Mesendoderm (in vitro differentiated cells): Measurements from ENCODE around the gene COPS3.
A peak's percentile ranks its signal among the peaks of the same experiment; 100 is the strongest.

Experiments used
- DNase-seq: peaks from one replicate; pipeline ENCODE4 v3.0.0; 2013
- H2AK5ac ChIP-seq: 2 replicates; pipeline ENCODE4 v1.6.1; 2013; ENCODE audit warnings: low read length, inconsistent platforms
- H2BK120ac ChIP-seq: 2 replicates; pipeline ENCODE4 v1.6.1; 2013; ENCODE audit warnings: low read depth, mild to moderate bottlenecking, low read length, moderate library complexity, mixed read lengths
- H2BK15ac ChIP-seq: replicated peaks from 2 replicates; pipeline ENCODE4 v1.6.1; 2013; ENCODE audit warnings: low read depth, mild to moderate bottlenecking, moderate library complexity
- H2BK5ac ChIP-seq: 2 replicates; pipeline ENCODE4 v1.6.1; 2013; ENCODE audit warnings: low read length, inconsistent platforms
- H3K18ac ChIP-seq: 2 replicates; pipeline ENCODE4 v1.6.1; 2013; ENCODE audit warnings: mild to moderate bottlenecking, low read length, mixed read lengths
- H3K23ac ChIP-seq: one replicate; pipeline ENCODE4 v1.6.1; 2013; ENCODE audit warnings: low read length
- H3K27ac ChIP-seq: 2 replicates; pipeline ENCODE4 v1.5.1; 2013; ENCODE audit warnings: low read depth, mild to moderate bottlenecking, inconsistent platforms, low read length, moderate library complexity
- H3K27me3 ChIP-seq: 2 replicates; pipeline ENCODE4 v1.6.1; 2013; ENCODE audit warnings: low read length, control low read depth, mild to moderate bottlenecking, inconsistent platforms; ENCODE audit not compliant: insufficient read depth, poor library complexity
- H3K36me3 ChIP-seq: 2 replicates; pipeline ENCODE4 v1.6.1; 2013; ENCODE audit warnings: low read length, inconsistent platforms; ENCODE audit not compliant: control insufficient read depth, insufficient read depth
- H3K4ac ChIP-seq: one replicate; pipeline ENCODE4 v1.6.1; 2013; ENCODE audit warnings: low read depth, mild to moderate bottlenecking, low read length, moderate library complexity
- H3K4me1 ChIP-seq: 2 replicates; pipeline ENCODE4 v1.6.1; 2013; ENCODE audit warnings: low read depth, low read length, inconsistent platforms; ENCODE audit not compliant: control insufficient read depth
- H3K4me2 ChIP-seq: 2 replicates; pipeline ENCODE4 v1.6.1; 2013; ENCODE audit warnings: low read length
- H3K4me3 ChIP-seq: 2 replicates; pipeline ENCODE4 v1.5.1; 2013; ENCODE audit warnings: mild to moderate bottlenecking, low read length
- H3K56ac ChIP-seq: one replicate; pipeline ENCODE4 v1.6.1; 2013; ENCODE audit warnings: low read length
- H3K79me1 ChIP-seq: 2 replicates; pipeline ENCODE4 v1.6.1; 2013; ENCODE audit warnings: low read length, inconsistent platforms
- H3K79me2 ChIP-seq: 2 replicates; pipeline ENCODE4 v1.6.1; 2013; ENCODE audit warnings: mild to moderate bottlenecking, low read length; ENCODE audit not compliant: control insufficient read depth, insufficient read depth
- H3K9ac ChIP-seq: 2 replicates; pipeline ENCODE4 v1.6.1; 2013; ENCODE audit warnings: low read length, inconsistent platforms
- H4K5ac ChIP-seq: one replicate; pipeline ENCODE4 v1.6.1; 2013; ENCODE audit warnings: low read length
- H4K8ac ChIP-seq: one replicate; pipeline ENCODE4 v1.6.1; 2013; ENCODE audit warnings: low read depth, mild to moderate bottlenecking, control low read depth, low read length, moderate library complexity
- WGBS: extraction: QIAGEN DNeasy Blood & Tissue Kit; methylation state at CpG from one replicate; pipeline ENCODE4 v1.1.7; 2013; ENCODE audit warnings: low lambda C conversion rate, missing lambda C conversion rate; ENCODE audit not compliant: insufficient coverage; ENCODE audit errors: extremely low coverage; 5-methylcytosine and 5-hydroxymethylcytosine counted together

The COPS3 gene

DNA sequence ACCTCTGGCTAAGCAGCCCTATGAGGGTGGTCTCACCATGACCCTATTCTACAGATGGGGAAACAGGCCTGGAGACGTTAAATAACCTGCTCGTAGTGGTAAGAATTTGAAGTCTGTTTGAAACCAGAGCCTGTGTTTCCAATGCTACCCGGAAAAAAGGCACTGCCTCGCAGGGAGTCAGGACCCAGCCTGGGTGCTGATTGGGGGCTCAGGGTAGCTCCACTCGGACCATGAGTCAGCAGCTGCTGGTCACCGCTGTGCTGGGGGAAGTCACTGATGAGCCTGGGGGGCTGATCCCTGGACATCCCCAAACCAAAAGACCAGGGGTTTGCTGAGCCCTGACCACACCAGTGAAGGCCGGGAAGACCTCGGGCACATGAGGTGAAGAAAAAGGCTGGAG, 65.5 kb downstream of the COPS3 start:
- no peak overlapping the region for H3K23ac ChIP-seq
- no peak overlapping the region for H2BK120ac ChIP-seq
- DNase-seq, result no peak
- H3K4me2 ChIP-seq, result no peak overlapping the region
- no peaks in the 10 kb centered on the region for H3K4me1 ChIP-seq
- H3K18ac ChIP-seq, result no peak overlapping the region
- no peak overlapping the region for H3K27ac ChIP-seq
- H3K36me3 ChIP-seq, result peaks cover 4% of the 10 kb centered on the region
- H3K4me3 ChIP-seq, result no peak overlapping the region
- no peak overlapping the region for H4K8ac ChIP-seq
- no peaks in the 10 kb centered on the region for H3K79me1 ChIP-seq
- H2BK5ac ChIP-seq, result no peak overlapping the region
- no peak overlapping the region for H2BK15ac ChIP-seq
- H3K56ac ChIP-seq, result no peak overlapping the region
- H3K4ac ChIP-seq, result no peak overlapping the region
- H3K79me2 ChIP-seq, result no peaks in the 10 kb centered on the region
- no peak overlapping the region for H3K9ac ChIP-seq
- no peaks in the 10 kb centered on the region for H3K27me3 ChIP-seq
- H4K5ac ChIP-seq, result no peak overlapping the region
- H2AK5ac ChIP-seq, result no peak overlapping the region
- WGBS, result no CpG with 5 or more reads among the region's 8 CpGs

GRCh38 chr17:17214646-17215436, 66.2 kb downstream of the COPS3 start:
- H2AK5ac ChIP-seq, result no peak overlapping the region
- no peak overlapping the region for H3K27ac ChIP-seq
- H2BK5ac ChIP-seq, result no peak overlapping the region
- no peaks in the 10 kb centered on the region for H3K79me1 ChIP-seq
- no peak for DNase-seq
- no peaks in the 10 kb centered on the region for H3K79me2 ChIP-seq
- no peak overlapping the region for H3K56ac ChIP-seq
- no peaks in the 10 kb centered on the region for H3K4me1 ChIP-seq
- H4K8ac ChIP-seq, result no peak overlapping the region
- H3K36me3 ChIP-seq, result peaks cover 4% of the 10 kb centered on the region
- no peak overlapping the region for H3K9ac ChIP-seq
- WGBS, result no CpG with 5 or more reads among the region's 27 CpGs
- H4K5ac ChIP-seq, result no peak overlapping the region
- H2BK15ac ChIP-seq, result no peak overlapping the region
- no peak overlapping the region for H2BK120ac ChIP-seq
- no peak overlapping the region for H3K4me2 ChIP-seq
- H3K27me3 ChIP-seq, result no peaks in the 10 kb centered on the region
- no peak overlapping the region for H3K4ac ChIP-seq
- H3K18ac ChIP-seq, result no peak overlapping the region
- H3K4me3 ChIP-seq, result no peak overlapping the region
- H3K23ac ChIP-seq, result no peak overlapping the region

DNA sequence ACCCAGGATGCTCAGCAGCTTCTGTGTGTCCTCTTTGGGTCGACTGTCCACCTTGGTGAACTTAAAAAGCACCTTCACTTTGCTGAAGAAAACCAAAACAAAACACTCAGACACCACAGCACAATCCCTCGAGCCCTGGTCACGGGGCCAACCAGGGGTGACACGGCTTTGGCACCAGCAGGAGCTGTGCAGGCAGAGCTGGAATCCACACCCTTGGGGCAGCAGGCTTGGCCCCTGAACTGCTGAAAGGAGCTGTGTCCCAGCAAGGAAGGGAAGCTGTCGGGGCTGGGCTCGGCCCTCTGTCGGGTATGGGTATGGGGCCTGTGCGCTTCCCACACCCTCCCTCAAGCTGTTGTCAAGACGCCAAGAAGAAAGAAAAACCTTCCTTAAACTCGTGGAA, 67.3 kb downstream of the COPS3 start:
- H3K79me1 ChIP-seq, result no peaks in the 10 kb centered on the region
- H3K27ac ChIP-seq, result no peak overlapping the region

DNA sequence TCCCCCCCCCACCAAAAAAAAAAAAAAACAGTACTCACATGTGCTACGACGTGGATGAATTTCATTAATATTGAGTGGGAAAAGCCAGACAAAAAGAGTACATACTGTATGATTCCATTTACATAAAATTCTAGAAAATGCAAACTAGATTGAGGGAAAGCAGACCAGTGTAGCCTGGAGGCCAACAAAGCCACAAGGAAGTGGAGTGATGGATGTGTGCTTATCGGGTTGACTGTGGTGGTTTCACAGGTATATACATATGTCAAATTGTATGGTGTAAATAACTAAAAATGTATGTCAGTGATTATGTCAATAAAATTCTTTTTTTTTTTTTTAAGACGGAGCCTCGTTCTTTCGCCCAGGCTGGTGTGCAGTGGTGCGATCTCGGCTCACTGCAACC, 73.0 kb downstream of the COPS3 start:
- Histone ChIP-seq H3K4me1 (no peaks in the 10 kb centered on the region), H3K79me1 (no peaks in the 10 kb centered on the region), H4K5ac (no peak overlapping the region), H3K23ac (no peak overlapping the region), H3K9ac (no peak overlapping the region), H2BK5ac (no peak overlapping the region), H4K8ac (no peak overlapping the region), H3K56ac (no peak overlapping the region), H3K79me2 (no peaks in the 10 kb centered on the region), H3K27me3 (no peaks in the 10 kb centered on the region), H3K36me3 (no peaks in the 10 kb centered on the region), H3K27ac (no peak overlapping the region), H3K18ac (no peak overlapping the region), H3K4me3 (no peak overlapping the region), H2AK5ac (no peak overlapping the region), H3K4me2 (no peak overlapping the region), H2BK15ac (no peak overlapping the region), H2BK120ac (no peak overlapping the region), H3K4ac (no peak overlapping the region)
- no peak for DNase-seq
- WGBS, result no CpG with 5 or more reads among the region's 8 CpGs

More for the DNA sequence above, 67.3 kb downstream of the COPS3 start:
- WGBS, result no CpG with 5 or more reads among the region's 10 CpGs
- H2AK5ac ChIP-seq, result no peak overlapping the region
- H3K23ac ChIP-seq, result no peak overlapping the region
- H3K4me2 ChIP-seq, result no peak overlapping the region
- H3K79me2 ChIP-seq, result no peaks in the 10 kb centered on the region
- no peak overlapping the region for H2BK15ac ChIP-seq
- no peak overlapping the region for H4K8ac ChIP-seq
- no peak overlapping the region for H3K9ac ChIP-seq
- peaks cover 4% of the 10 kb centered on the region for H3K36me3 ChIP-seq
- H4K5ac ChIP-seq, result no peak overlapping the region
- DNase-seq, result no peak
- H3K56ac ChIP-seq, result no peak overlapping the region
- no peak overlapping the region for H3K4me3 ChIP-seq
- no peak overlapping the region for H3K4ac ChIP-seq
- no peak overlapping the region for H2BK5ac ChIP-seq
- no peak overlapping the region for H2BK120ac ChIP-seq
- H3K27me3 ChIP-seq, result no peaks in the 10 kb centered on the region
- no peak overlapping the region for H3K18ac ChIP-seq
- no peaks in the 10 kb centered on the region for H3K4me1 ChIP-seq

DNA sequence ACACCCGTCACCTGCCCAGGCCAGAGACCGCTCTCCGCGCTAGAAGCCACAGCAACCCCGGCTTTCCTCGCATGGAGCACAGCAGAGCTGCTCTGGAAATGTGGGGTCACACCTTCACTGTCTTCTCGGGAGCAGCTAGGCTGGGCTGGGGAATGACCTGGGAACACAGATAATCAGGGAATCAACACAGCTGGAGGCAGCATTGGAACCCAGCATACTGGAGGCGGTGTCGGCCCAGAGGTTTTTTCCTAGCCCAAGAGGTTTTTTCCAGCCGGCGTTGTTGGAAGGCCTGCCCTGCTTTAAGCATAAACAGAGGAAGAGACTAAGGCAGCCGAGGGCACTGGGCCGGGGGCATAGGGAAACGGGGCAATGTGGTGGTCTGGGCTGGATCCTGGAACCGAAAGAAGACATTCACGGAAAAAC, 74.1 kb downstream of the COPS3 start:
- Histone ChIP-seq H3K27ac (no peak overlapping the region), H4K8ac (no peak overlapping the region), H2AK5ac (no peak overlapping the region), H4K5ac (no peak overlapping the region), H3K18ac (no peak overlapping the region), H3K4me3 (no peak overlapping the region), H3K79me2 (no peaks in the 10 kb centered on the region), H3K23ac (no peak overlapping the region), H3K27me3 (no peaks in the 10 kb centered on the region), H2BK120ac (no peak overlapping the region), H3K4ac (no peak overlapping the region), H3K9ac (no peak overlapping the region), H2BK15ac (no peak overlapping the region), H3K4me1 (no peaks in the 10 kb centered on the region), H3K56ac (no peak overlapping the region), H3K4me2 (no peak overlapping the region), H3K36me3 (no peaks in the 10 kb centered on the region), H3K79me1 (no peaks in the 10 kb centered on the region), H2BK5ac (no peak overlapping the region)
- WGBS, result no CpG with 5 or more reads among the region's 16 CpGs
- peak; percentile 22 for DNase-seq
